Muscle of arm (tissue), 12 donors: Measurements from ENCODE around the gene SLC29A4. TPM values are rescaled to one million over a fixed set of nuclear protein-coding genes. Genes with fewer than 3 reads are reported as not detected.

ENCODE experiments used
- DNase-seq: peaks from one replicate; pipeline ENCODE4 v3.0.0-alpha.2; 2013
- polyA plus RNA-seq, 12 donors: library from polyadenylated mRNA; unstranded; fragments of 120-200 nt; gene quantifications; one replicate each; pipeline ENCODE4 v1.2.1, GENCODE V29; 2013; ENCODE audit not compliant: insufficient read length in 12 of 12

The SLC29A4 gene
- polyA plus RNA-seq, 12 donors, result 17.5 to 54.3 (median 30.5) TPM; not detected in 1

DNA sequence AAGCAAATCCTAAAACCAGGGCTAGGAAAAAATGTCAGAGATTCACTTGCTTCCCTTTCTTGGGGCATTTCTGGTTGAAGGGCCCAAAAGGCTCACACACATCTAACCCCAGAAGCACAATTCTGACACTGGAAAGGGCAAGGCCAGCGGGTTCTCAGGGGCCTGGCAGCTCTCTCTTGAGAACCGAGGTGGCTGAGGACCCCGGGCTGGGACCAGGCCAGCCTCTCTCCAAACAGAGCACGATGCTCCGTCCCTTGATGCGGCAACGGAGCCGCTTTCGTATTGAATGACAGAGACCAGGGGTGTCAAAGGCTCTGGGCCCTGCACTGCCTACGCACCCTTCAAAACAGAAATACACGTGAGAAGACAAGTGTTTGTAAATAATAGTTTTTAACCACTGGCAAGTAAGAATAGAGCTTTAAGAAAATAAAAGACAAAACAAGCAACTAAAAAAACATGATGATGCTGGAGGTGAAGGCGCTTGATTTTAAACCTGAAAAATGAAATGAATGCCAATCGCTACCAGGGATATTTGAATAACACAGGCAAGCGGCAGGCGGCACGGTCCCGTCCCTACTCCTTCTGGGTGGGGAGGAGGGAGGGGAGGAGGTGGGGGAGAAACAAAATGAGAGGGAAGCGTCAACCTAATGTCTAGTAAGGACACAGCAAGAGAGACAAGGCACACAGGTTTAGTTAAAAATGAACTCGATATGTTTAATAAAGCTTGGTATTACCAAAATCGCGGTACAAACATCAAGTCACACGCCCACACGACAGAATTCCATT lies 68.0 kb downstream of the SLC29A4 start:
- no peak for DNase-seq

DNA sequence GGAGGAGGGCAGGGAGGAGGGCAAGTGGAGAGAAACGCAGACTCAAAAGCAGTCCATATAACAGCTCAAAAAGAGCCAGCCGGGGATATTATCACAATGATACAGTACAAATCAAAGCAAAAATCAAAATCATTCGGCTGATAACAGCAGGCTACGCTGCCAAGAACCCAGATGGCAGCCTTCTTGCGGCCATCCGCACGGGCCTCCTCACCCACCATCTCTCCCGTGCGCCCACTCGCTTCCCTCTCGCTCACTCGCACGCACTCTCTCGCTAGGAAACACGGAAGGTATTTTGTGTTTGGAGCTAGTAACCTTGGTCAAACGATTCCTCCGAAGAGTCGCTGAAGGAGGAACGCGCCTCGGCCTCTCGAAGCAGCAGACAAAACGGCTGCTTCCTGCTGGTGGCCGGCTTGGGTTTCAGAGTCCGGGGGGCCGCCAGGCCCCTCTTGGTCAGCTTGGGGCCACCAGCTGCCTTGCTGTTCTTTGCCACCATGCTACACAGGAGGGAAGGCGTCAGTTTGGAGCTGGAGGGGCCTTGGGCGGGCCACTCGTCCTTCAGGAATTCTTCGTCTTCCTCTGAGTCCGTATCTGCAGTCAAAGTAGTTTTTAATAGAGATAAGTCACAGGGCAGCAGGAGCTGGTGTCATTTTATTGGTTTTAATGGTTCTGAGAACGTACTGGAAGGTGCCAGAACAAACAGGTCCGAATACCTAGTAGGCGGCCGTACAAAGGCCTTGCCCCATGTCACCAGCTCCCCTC lies 68.9 kb downstream of the SLC29A4 start:
- no peak for DNase-seq

DNA sequence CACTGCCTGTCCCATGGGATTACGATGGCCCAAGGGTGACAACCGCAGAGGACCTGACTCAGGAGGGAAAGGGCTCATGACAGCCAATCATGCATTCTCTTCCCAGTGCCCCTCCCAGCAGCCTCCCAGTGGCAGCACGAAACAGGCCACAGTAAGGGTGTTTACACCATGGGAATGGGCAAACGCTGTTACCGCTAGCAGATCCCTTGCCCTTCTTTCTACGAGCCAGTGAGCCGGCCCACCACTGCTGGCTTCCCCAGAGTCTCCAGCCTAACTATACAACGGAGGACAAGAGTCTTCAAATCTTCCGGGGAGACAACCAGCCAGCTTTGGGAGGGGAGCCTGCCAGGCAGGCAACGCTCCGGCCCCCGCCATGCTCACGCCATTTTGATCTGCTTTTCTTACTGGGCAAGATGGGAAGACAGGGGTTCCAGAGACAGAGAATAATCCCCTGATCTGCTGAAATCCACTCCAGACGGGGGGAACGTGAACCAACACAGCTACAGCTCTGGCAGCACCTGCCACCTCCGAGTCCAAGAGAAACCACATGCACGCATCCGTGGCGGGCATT lies 69.8 kb downstream of the SLC29A4 start:
- no peak for DNase-seq

DNA sequence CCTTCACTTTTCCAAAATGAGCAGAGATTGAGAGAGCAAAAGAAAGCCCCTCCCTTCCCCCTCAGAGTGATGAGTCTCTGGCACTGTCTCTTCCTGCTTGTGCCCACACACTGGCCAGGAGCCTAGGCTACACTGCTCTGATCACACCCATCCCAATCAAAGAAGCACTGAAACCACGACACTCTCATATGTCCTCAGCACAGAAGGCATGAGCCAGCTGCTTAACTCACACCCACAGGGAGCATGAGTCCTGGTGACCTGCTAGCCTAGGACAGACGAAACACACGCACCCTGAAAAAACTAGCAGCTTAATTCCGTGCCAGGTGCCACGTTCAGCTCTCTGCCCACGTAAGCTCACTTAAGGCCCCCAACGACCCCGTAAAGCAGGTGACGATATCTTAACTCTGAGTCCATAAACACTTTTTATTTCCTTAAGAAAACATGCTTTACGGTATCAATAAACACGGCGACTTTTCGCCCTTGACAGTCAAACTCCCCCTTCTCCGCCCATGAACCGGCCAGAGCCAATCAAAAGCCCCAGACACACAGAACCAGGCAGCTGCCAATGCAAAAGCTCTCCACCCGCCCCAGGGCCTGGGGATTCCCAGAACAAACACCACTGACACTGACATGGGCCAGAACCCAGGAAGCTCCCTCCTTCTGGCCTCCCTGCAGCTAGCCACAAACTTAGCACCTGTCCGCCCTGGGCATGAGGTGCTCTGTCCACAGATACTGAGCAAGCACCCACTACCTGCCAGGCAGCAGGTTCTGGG lies 71.9 kb downstream of the SLC29A4 start:
- no peak for DNase-seq

Other genes starting within 250 kb of the SLC29A4 start
- 10 to 100 TPM in 10 of 12 donors, 1 to 10 TPM in 1, not detected in 1; 7.6 to 16.2 (median 13.4) TPM for gene RBAK, start 237.1 kb upstream of the SLC29A4 start, polyA plus RNA-seq
- 10 to 100 TPM in 11 of 12 donors, not detected in 1; 18.4 to 51.7 (median 41.7) TPM for gene WIPI2, start 92.7 kb upstream of the SLC29A4 start, polyA plus RNA-seq
- 100 to 1,000 TPM in 1 of 12 donors, 10 to 100 TPM in 10, not detected in 1; 38.0 to 122 (median 44.6) TPM for gene TNRC18, start 140.9 kb downstream of the SLC29A4 start, polyA plus RNA-seq
- 1 to 10 TPM in 11 of 12 donors, not detected in 1; 3.1 to 6.9 (median 3.6) TPM for gene FBXL18, start 230.9 kb downstream of the SLC29A4 start, polyA plus RNA-seq
- gene ACTB, start 247.7 kb downstream of the SLC29A4 start, polyA plus RNA-seq, result 1,000 to 10,000 TPM; 1,544 to 7,681 (median 2,062) TPM